ENCODE measurements around the gene MPHOSPH8.

MPHOSPH8 gene

DNA sequence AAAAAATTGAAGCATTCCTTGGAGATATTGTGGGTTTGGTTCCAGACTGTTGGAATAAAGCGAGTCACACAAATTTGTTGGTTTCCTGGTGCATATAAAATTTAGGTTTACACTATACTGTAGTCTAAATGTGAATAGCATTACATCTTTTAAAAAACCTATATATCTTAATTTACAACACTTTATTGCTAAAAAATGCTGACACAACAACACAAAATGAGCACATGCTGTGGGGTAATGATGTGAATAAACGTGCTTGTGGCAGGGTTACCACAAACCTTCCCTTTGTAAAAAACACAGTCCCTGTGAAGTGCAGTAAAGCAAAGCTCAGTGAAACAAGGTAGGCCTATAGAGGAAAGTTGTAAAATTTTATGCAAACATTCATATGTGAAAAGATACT is 27.7 kb downstream of the MPHOSPH8 start:
- no peaks in the 10 kb centered on the region for H3K9me3 ChIP-seq
- H3K4me2 ChIP-seq: no peak overlapping the region
- no peak overlapping the region for H3K9ac ChIP-seq
- no peak overlapping the region for H3K27ac ChIP-seq
- H3K4me1 ChIP-seq: no peaks in the 10 kb centered on the region
- H4K20me1 ChIP-seq: peaks cover 24% of the 10 kb centered on the region
- TF ChIP-seq Cebpa-rat (IDR thresholded peaks at IDR 0.05): no peak
- peaks cover 88% of the 10 kb centered on the region for H3K36me3 ChIP-seq
- H3K4me3 ChIP-seq: no peak overlapping the region
- no peaks in the 10 kb centered on the region for H3K27me3 ChIP-seq

DNA sequence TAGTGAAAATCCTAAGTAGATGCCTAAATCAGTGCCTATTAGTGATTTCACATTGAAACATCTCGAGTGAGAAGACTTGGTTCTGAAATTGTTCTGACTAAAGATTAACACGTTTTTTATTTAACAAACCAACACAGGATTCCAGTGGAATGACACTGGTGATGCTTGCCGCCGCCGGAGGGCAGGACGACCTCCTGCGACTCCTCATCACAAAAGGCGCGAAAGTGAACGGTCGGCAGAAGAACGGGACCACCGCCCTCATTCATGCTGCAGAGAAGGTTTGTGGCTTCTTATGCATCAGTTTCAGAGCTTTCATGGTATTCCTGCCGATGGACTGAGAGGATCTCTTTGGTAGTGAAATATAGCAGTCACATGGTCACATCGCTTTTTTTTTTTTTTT is 28.1 kb downstream of the MPHOSPH8 start:
- Histone ChIP-seq H4K20me1 (peaks cover 28% of the 10 kb centered on the region), H3K4me1 (no peaks in the 10 kb centered on the region), H3K36me3 (peaks cover 93% of the 10 kb centered on the region), H3K9ac (no peak overlapping the region), H3K27ac (no peak overlapping the region), H3K4me3 (no peak overlapping the region), H3K4me2 (no peak overlapping the region), H3K9me3 (no peaks in the 10 kb centered on the region), H3K27me3 (no peaks in the 10 kb centered on the region)
- TF ChIP-seq Cebpa-rat (IDR thresholded peaks at IDR 0.05): no peak

DNA sequence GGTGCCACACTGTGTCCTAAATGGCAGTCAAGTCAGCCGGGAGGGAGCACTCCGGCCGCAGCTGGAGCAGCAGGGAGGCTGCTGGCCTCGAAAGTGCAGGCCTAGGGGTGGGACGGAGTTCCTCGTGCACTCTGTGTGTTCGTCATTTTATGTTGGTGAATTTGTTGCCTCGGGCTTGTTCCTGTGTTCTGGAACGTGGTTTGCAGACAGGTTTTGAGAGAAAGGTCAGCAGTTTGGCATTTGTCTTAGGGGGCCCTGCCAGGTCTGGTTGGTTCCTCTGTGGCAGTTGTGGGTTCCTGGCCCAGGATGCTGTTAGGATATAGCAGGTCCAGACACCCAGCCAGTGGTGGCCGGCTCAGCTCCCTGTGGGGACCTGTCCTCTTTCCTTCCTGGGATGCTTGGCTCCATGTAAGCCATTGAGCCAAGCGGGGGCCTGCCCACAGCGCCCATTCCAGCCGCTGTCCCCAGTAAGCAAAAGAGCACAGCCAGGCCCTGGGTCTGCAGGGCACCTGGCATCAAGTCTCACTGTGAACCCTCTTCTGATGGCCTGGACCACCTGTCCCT is 30.0 kb downstream of the MPHOSPH8 start:
- Histone ChIP-seq H3K4me3 (no peak overlapping the region), H3K9ac (no peak overlapping the region), H3K27ac (no peak overlapping the region), H3K4me1 (no peaks in the 10 kb centered on the region), H3K4me2 (no peak overlapping the region), H4K20me1 (peaks cover 18% of the 10 kb centered on the region), H3K9me3 (no peaks in the 10 kb centered on the region), H3K27me3 (no peaks in the 10 kb centered on the region), H3K36me3 (peaks cover 99% of the 10 kb centered on the region)
- no peak for TF ChIP-seq Cebpa-rat (IDR thresholded peaks at IDR 0.05)

DNA sequence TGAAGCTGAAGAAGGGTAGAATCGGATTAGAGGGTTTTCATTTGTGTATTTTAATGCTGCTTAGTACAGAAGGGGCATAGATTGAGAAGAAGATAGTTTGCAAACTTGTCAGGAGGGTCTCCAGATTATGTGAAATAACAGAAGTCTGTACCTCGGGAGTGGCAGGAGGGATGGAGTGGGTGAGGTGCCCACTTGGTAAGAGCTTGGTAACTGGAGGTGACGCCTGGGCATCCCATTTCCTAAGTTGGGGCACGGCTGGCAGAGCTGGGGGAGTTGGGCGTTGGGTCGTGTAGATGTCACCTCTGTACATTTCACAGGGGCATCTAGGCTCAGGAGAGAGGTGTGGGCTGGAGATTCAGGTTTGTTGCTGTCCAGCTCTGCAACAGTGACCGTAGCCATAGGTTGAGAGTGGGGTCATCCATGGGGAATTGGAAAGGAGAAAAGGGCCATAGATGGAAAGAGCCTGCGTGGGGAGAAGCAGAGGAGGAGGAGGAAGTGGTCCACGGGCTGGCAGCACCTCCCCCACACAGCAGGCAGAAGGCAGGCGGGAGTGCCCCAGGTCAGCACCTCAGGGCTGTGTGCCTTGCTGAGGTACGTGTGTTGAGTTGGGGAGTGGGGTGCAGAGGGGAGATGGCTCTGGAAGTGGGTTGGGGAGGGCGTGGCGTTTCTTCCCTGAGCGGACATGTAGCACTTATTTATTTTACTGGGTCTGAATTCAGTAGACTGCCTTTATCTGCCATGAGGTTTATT is 31.2 kb downstream of the MPHOSPH8 start:
- H3K36me3 ChIP-seq: peaks cover 99% of the 10 kb centered on the region
- H3K4me3 ChIP-seq: no peak overlapping the region
- H4K20me1 ChIP-seq: peaks cover 19% of the 10 kb centered on the region
- H3K9ac ChIP-seq: no peak overlapping the region
- no peaks in the 10 kb centered on the region for H3K9me3 ChIP-seq
- TF ChIP-seq Cebpa-rat (IDR thresholded peaks at IDR 0.05): no peak
- no peak overlapping the region for H3K27ac ChIP-seq
- peaks cover under 1% of the 10 kb centered on the region; the same call in 1 of the 2 replicates for H3K4me1 ChIP-seq
- H3K27me3 ChIP-seq: no peaks in the 10 kb centered on the region
- no peak overlapping the region for H3K4me2 ChIP-seq

DNA sequence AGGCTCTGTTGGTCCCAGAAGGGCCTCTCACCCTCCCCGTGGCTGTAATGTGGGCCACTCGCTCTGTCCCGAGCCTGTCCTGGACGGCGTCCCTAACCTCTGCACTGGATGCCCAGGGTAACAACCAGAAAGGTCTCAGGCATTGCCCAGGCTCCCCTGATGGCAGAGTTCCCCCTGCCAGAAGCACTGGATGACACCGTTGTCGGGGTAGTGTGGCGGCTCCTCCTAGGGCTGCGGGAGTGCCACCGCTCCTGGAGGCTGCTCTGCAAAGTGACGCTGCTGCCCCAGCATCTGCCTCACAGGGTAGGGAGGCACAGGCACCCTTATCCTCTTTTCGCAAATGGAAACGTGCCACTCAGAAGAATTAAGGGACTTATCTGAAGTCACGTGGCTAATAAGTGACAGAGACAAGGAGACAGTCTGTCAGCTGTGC is 32.0 kb downstream of the MPHOSPH8 start:
- Histone ChIP-seq H3K27me3 (no peaks in the 10 kb centered on the region), H3K4me3 (no peak overlapping the region), H3K9me3 (no peaks in the 10 kb centered on the region), H4K20me1 (peaks cover 24% of the 10 kb centered on the region), H3K27ac (no peak overlapping the region), H3K4me2 (no peak overlapping the region), H3K4me1 (peaks cover 8% of the 10 kb centered on the region; the same call in 1 of the 2 replicates), H3K9ac (no peak overlapping the region), H3K36me3 (peaks cover 100% of the 10 kb centered on the region)
- no peak for TF ChIP-seq Cebpa-rat (IDR thresholded peaks at IDR 0.05)

DNA sequence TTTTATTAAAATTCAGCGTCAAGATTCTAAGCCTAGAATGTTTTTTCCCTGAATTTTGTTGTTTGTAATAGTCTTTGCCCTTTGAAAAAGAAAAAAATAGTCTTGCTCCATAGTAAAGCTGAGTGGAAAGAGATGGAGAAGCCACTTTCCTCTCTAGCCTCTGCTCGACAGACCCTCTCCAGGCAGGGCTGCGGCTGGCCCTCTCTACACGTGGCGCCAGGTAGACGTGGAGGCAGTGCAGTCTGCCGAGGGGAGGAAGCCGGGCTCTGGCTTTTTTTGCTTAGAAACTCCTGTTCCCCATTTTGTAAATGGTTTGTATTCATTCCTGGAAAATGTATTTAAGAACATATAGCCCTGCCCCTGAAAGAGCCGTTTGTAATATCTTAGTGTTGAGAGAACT is 35.3 kb downstream of the MPHOSPH8 start:
- H3K36me3 ChIP-seq: peaks cover 100% of the 10 kb centered on the region

DNA sequence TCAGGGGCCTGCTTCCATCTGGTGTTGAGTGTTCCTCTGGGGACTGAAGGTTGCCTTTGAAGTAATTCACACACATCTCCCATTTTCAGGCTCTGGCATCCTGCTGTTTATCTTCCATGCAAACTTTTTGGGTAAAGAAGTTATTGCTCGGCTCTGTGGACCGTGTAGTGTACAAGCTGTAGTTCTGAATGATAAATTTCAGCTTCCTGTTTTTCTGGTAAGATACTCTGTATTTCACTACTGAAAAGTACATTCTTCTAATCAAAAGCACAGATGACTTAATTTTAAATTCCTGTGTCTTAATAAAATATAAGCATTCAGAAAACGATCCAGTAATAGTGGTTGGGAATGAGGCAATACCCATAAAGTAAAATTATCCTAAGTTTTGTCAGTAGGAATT is 36.7 kb downstream of the MPHOSPH8 start:
- H3K36me3 ChIP-seq: peaks cover 100% of the 10 kb centered on the region
- no peak overlapping the region for H3K4me3 ChIP-seq
- peaks cover 11% of the 10 kb centered on the region; the same call in 1 of the 2 replicates for H3K4me1 ChIP-seq
- H3K9me3 ChIP-seq: no peaks in the 10 kb centered on the region
- H3K27ac ChIP-seq: no peak overlapping the region
- H4K20me1 ChIP-seq: peaks cover 42% of the 10 kb centered on the region
- H3K27me3 ChIP-seq: no peaks in the 10 kb centered on the region
- H3K4me2 ChIP-seq: 0 out of 2 replicates have a peak overlapping the region, but pooled peaks have one; percentile 11
- no peak overlapping the region for H3K9ac ChIP-seq
- TF ChIP-seq Cebpa-rat (IDR thresholded peaks at IDR 0.05): no peak

More for the DNA sequence above, 35.3 kb downstream of the MPHOSPH8 start:
- H3K27ac ChIP-seq: no peak overlapping the region
- no peak overlapping the region for H3K4me3 ChIP-seq
- no peaks in the 10 kb centered on the region for H3K27me3 ChIP-seq
- no peak for TF ChIP-seq Cebpa-rat (IDR thresholded peaks at IDR 0.05)
- peaks cover 38% of the 10 kb centered on the region for H4K20me1 ChIP-seq
- no peak overlapping the region for H3K4me2 ChIP-seq
- H3K4me1 ChIP-seq: peaks cover 11% of the 10 kb centered on the region; the same call in 1 of the 2 replicates
- no peak overlapping the region for H3K9ac ChIP-seq
- no peaks in the 10 kb centered on the region for H3K9me3 ChIP-seq

DNA sequence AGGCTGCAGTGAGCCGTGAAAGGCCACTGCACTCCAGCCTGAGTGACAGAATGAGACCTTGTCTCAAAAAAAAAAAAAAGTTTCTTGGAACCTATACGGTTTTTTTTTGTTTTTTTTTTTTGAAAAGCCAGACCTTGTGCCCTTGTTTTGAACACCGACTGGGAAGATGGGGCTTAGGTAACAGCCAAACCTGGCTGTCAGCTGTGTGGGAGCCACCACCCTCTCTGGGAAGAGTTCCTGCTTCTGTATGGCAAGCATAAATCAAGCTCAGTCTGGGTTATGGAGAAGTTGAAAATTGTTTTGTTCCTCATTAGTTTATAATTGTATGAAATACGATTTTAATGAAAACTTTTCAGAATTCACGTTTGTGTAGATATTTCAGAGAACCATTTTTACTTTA is 39.5 kb downstream of the MPHOSPH8 start:
- H3K9ac ChIP-seq: no peak overlapping the region
- no peak overlapping the region for H3K4me2 ChIP-seq
- no peak for TF ChIP-seq Cebpa-rat (IDR thresholded peaks at IDR 0.05)
- peaks cover 36% of the 10 kb centered on the region for H4K20me1 ChIP-seq
- no peak overlapping the region for H3K27ac ChIP-seq
- H3K36me3 ChIP-seq: peaks cover 97% of the 10 kb centered on the region
- no peak overlapping the region for H3K4me3 ChIP-seq
- H3K9me3 ChIP-seq: no peaks in the 10 kb centered on the region
- H3K27me3 ChIP-seq: no peaks in the 10 kb centered on the region
- H3K4me1 ChIP-seq: peaks cover 11% of the 10 kb centered on the region; the same call in 1 of the 2 replicates

DNA sequence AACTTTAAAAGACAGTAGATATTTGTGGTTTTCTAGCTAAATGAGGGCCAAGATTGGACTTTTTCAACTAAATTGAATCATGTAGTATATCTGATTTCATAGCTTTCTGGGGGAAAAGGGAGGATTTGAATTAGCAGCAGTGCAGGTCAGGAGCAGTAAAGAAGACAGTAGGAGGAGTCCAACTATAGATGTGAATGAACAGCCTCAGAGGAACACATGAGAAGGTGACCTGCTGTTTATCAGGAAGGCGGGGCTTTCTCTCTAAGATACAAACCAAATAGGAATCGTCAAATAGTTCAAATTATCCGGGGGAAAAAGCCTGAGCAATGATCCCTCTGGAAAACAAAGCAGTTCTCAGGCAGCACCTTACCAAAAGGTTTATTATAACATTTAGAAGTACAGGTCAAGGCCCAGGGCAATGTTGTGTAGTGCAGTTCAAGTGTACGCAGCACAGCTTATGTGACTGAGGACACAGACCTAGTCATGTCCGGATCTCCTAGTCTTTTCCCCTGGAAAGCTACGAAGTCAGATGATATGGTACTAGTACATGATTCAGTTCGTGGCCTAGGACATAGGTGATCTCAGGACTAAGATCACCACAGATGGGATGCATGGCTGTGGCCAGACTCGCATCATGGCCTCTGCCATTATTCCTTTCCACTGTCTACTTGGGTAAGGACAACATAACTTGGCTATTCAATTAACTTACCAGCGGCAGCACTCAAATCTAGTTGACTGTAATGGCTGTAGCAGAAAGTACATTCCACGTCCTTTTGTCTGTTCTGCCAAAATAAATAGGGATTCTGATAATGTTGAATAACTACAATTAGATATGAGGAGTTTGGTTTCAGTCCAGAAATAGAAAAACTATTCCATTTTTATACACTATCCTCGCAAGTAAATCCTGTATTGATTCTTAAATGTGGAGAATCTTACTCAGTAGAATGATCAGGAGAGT is 40.3 kb downstream of the MPHOSPH8 start:
- Histone ChIP-seq H3K36me3 (peaks cover 97% of the 10 kb centered on the region), H3K4me3 (no peak overlapping the region), H3K27me3 (no peaks in the 10 kb centered on the region), H3K4me1 (peaks cover 11% of the 10 kb centered on the region; the same call in 1 of the 2 replicates), H3K4me2 (no peak overlapping the region), H4K20me1 (peaks cover 36% of the 10 kb centered on the region), H3K27ac (no peak overlapping the region), H3K9ac (no peak overlapping the region), H3K9me3 (no peaks in the 10 kb centered on the region)
- TF ChIP-seq Cebpa-rat (IDR thresholded peaks at IDR 0.05): no peak

Measured in BLaER1 (cell line).